Astrocyte (in vitro differentiated cells and primary cell): Measurements from ENCODE around the gene GTF2IRD1. TPM values are rescaled to one million over a fixed set of nuclear protein-coding genes. Genes with fewer than 3 reads are reported as not detected.

Experiments used
- DNase-seq: peaks from one replicate; pipeline ENCODE4 v3.0.0-alpha.2; 2010; ENCODE audit warnings: low read depth
- FAIRE-seq: peaks from 2 replicates; lab custom pipeline; 2011; peaks lifted over from hg19 to GRCh38; lab: Jason Lieb, UNC
- H2AFZ ChIP-seq: 2 replicates; pipeline ENCODE4 v1.6.0; 2012; ENCODE audit warnings: low read depth, low read length, inconsistent platforms
- H3K27ac ChIP-seq: 2 replicates; pipeline ENCODE4 v1.5.1; 2011; ENCODE audit warnings: low read depth, low read length, inconsistent platforms
- H3K27me3 ChIP-seq: 2 replicates; pipeline ENCODE4 v1.6.0; 2011; ENCODE audit warnings: low read length, inconsistent platforms; ENCODE audit not compliant: insufficient read depth
- H3K36me3 ChIP-seq: 2 replicates; pipeline ENCODE4 v1.5.1; 2011; ENCODE audit warnings: low read length, inconsistent platforms; ENCODE audit not compliant: insufficient read depth
- H3K4me1 ChIP-seq: 2 replicates; pipeline ENCODE4 v1.5.1; 2011; ENCODE audit warnings: low read length, inconsistent platforms; ENCODE audit not compliant: insufficient read depth
- H3K4me2 ChIP-seq: 2 replicates; pipeline ENCODE4 v1.6.0; 2012; ENCODE audit warnings: low read length, inconsistent platforms
- H3K4me3 ChIP-seq: 2 replicates; pipeline ENCODE4 v1.5.1; 2011; ENCODE audit warnings: low read depth, mild to moderate bottlenecking, low read length, inconsistent platforms; ENCODE audit not compliant: insufficient read depth
- H3K79me2 ChIP-seq: 2 replicates; pipeline ENCODE4 v1.6.0; 2012; ENCODE audit warnings: mild to moderate bottlenecking, low read length, inconsistent platforms; ENCODE audit not compliant: insufficient read depth
- H3K9ac ChIP-seq: 2 replicates; pipeline ENCODE4 v1.6.0; 2012; ENCODE audit warnings: mild to moderate bottlenecking, low read length, inconsistent platforms
- H3K9me3 ChIP-seq: 2 replicates; pipeline ENCODE4 v1.5.1; 2012; ENCODE audit warnings: low read depth, mild to moderate bottlenecking, low read length, inconsistent platforms; ENCODE audit not compliant: insufficient read depth
- H4K20me1 ChIP-seq: 2 replicates; pipeline ENCODE4 v1.6.0; 2012; ENCODE audit warnings: low read length, inconsistent platforms; ENCODE audit not compliant: insufficient read depth
- H3K27ac Mint-ChIP-seq: one replicate; pipeline ENCODE4 v1.8.0; 2021; ENCODE audit warnings: mild to moderate bottlenecking, mixed read lengths; ENCODE audit not compliant: unreplicated experiment
- H3K27me3 Mint-ChIP-seq: one replicate; pipeline ENCODE4 v1.8.0; 2021; ENCODE audit warnings: low read depth, mixed read lengths; ENCODE audit not compliant: unreplicated experiment
- H3K36me3 Mint-ChIP-seq: one replicate; pipeline ENCODE4 v1.8.0; 2021; ENCODE audit warnings: low read depth, mixed read lengths; ENCODE audit not compliant: unreplicated experiment
- H3K4me1 Mint-ChIP-seq: one replicate; pipeline ENCODE4 v1.8.0; 2021; ENCODE audit warnings: low read depth, mixed read lengths; ENCODE audit not compliant: unreplicated experiment
- H3K4me3 Mint-ChIP-seq: one replicate; pipeline ENCODE4 v1.8.0; 2021; ENCODE audit warnings: mild to moderate bottlenecking, moderate library complexity, mixed read lengths; ENCODE audit not compliant: unreplicated experiment
- H3K9me3 Mint-ChIP-seq: one replicate; pipeline ENCODE4 v1.8.0; 2021; ENCODE audit warnings: mild to moderate bottlenecking, mixed read lengths; ENCODE audit not compliant: unreplicated experiment
- CTCF ChIP-seq: IDR thresholded peaks from 2 replicates; pipeline ENCODE4 v1.5.1; 2011; ENCODE audit warnings: low read depth, mild to moderate bottlenecking, inconsistent platforms, low read length, moderate library complexity; ENCODE audit not compliant: insufficient read depth
- EZH2 ChIP-seq: IDR thresholded peaks from 2 replicates; pipeline ENCODE4 v1.6.1; 2012; ENCODE audit warnings: mild to moderate bottlenecking, low read length, inconsistent platforms; ENCODE audit not compliant: insufficient read depth
- total RNA-seq: library from RNA; stranded (reverse); gene quantifications from 2 replicates; pipeline ENCODE4 v1.2.1, GENCODE V29; 2021

Gene GTF2IRD1
- total RNA-seq, 1 donor from 2014 or later: 19.3 TPM

DNA sequence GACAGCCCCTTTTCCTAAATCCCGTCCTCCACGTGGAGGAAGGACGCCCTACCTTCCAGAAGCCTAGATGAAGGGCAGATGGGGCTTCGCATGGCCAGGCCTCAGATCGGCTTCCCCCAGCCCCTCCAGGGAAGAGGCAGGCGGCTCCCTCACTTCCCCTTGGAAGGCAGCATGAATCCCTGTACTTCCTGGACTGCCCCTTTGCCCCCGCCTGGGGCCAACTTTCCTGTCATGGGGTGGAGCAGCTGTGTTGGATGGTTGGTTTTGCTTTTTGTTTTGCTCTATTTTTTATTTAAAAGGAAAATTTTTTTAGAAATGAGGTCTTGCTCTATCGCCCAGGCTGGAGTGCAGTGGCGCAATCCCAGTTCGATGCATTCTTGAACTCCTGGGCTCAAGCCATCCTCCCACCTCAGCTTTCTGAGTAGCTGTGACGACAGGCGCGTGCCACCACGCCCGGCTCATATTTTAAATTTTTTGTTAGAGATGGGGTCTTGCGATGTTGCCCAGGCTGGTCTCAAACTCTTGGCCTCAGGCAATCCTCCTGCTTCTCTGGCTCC is 27.2 kb downstream of the GTF2IRD1 start:
- Histone ChIP-seq H3K4me2 (peak overlapping the region; percentile 84), H2AFZ (peak overlapping the region; percentile 40), H3K9me3 (no peaks in the 10 kb centered on the region), H3K9ac (peak overlapping the region; percentile 89), H3K27ac (peak overlapping the region; percentile 97), H3K36me3 (no peaks in the 10 kb centered on the region), H3K4me1 (peaks cover 72% of the 10 kb centered on the region), H3K4me3 (peak overlapping the region; percentile 0), H3K79me2 (peaks cover 55% of the 10 kb centered on the region), H3K27me3 (no peaks in the 10 kb centered on the region), H4K20me1 (peaks cover 10% of the 10 kb centered on the region)
- no peak for FAIRE-seq
- Mint-ChIP-seq H3K9me3 (no peaks in the 10 kb centered on the region), H3K4me1 (peaks cover 40% of the 10 kb centered on the region), H3K27me3 (no peaks in the 10 kb centered on the region), H3K36me3 (no peaks in the 10 kb centered on the region), H3K4me3 (no peak overlapping the region), H3K27ac (peak overlapping the region; percentile 58)
- peak; percentile 70 for DNase-seq
- TF ChIP-seq CTCF (no peak), EZH2 (no peak)

- peak overlapping the region; percentile 97 for H3K27ac ChIP-seq
- no peaks in the 10 kb centered on the region for H3K9me3 ChIP-seq
- peaks cover 73% of the 10 kb centered on the region for H3K4me1 ChIP-seq
- Mint-ChIP-seq H3K4me3 (no peak overlapping the region), H3K27ac (peak overlapping the region; percentile 58), H3K9me3 (no peaks in the 10 kb centered on the region), H3K4me1 (peaks cover 38% of the 10 kb centered on the region), H3K36me3 (no peaks in the 10 kb centered on the region), H3K27me3 (no peaks in the 10 kb centered on the region)
- H4K20me1 ChIP-seq: peaks cover 13% of the 10 kb centered on the region
- no peak overlapping the region for H2AFZ ChIP-seq
- H3K27me3 ChIP-seq: no peaks in the 10 kb centered on the region
- peak overlapping the region; percentile 84 for H3K4me2 ChIP-seq
- H3K9ac ChIP-seq: peak overlapping the region; percentile 89
- no peak for DNase-seq
- peaks cover 57% of the 10 kb centered on the region for H3K79me2 ChIP-seq
- FAIRE-seq: no peak
- no peak overlapping the region for H3K4me3 ChIP-seq
- H3K36me3 ChIP-seq: no peaks in the 10 kb centered on the region
- TF ChIP-seq EZH2: no peak
- no peak for TF ChIP-seq CTCF
These were observed 27.9 kb downstream of the GTF2IRD1 start for GRCh38 chr7:74481458-74482196.

GRCh38 chr7:74482197-74482467 is 28.4 kb downstream of the GTF2IRD1 start:
- Histone ChIP-seq H3K27me3 (no peaks in the 10 kb centered on the region), H3K27ac (peak overlapping the region; percentile 97), H4K20me1 (peaks cover 11% of the 10 kb centered on the region), H3K4me3 (no peak overlapping the region), H3K4me1 (peaks cover 72% of the 10 kb centered on the region), H3K4me2 (peak overlapping the region; percentile 74), H3K9ac (peak overlapping the region; percentile 89), H3K79me2 (peaks cover 57% of the 10 kb centered on the region), H3K9me3 (no peaks in the 10 kb centered on the region), H2AFZ (no peak overlapping the region), H3K36me3 (no peaks in the 10 kb centered on the region)
- Mint-ChIP-seq H3K27me3 (no peaks in the 10 kb centered on the region), H3K9me3 (no peaks in the 10 kb centered on the region), H3K4me3 (no peak overlapping the region), H3K27ac (no peak overlapping the region), H3K4me1 (peaks cover 38% of the 10 kb centered on the region), H3K36me3 (no peaks in the 10 kb centered on the region)
- TF ChIP-seq CTCF (no peak), EZH2 (no peak)
- DNase-seq (no peak), FAIRE-seq (no peak)
